Measurements from ENCODE around the gene CBX8. TPM values are rescaled to one million over a fixed set of nuclear protein-coding genes. Genes with fewer than 3 reads are reported as not detected.

The CBX8 gene
- total RNA-seq, 2 experiments from 2014 or later = 5.3 to 6.5 TPM

- ATAC-seq (ENCODE audit: poor library complexity) (no peak), DNase-seq (no peak)
- Mint-ChIP-seq H3K27me3 (peaks cover 26% of the 10 kb centered on the region), H3K4me3 (no peak overlapping the region), H3K9me3 (no peaks in the 10 kb centered on the region), H3K4me1 (ENCODE audit: low read depth) (peaks cover 8% of the 10 kb centered on the region), H3K36me3 (ENCODE audit: low read depth) (no peaks in the 10 kb centered on the region), H3K27ac (no peak overlapping the region)
- H3K4me1 ChIP-seq (ENCODE audit: insufficient read depth, low read length) = peaks cover 8% of the 10 kb centered on the region
- CTCF ChIA-PET = no interaction called here
- no peak overlapping the region for H3K27ac ChIP-seq (ENCODE audit: low read depth in 1 of 2, low read length in 2 of 2)
- H3K36me3 ChIP-seq (ENCODE audit: insufficient read depth, low read length) = no peaks in the 10 kb centered on the region
- H3K9me3 ChIP-seq (ENCODE audit: control insufficient read depth in 1 of 2, insufficient read depth in 1 of 2, low read length in 2 of 2) = no peaks in the 10 kb centered on the region
- H3K27me3 ChIP-seq (ENCODE audit: control insufficient read depth in 1 of 2, insufficient read depth in 2 of 2, low read length in 2 of 2) = peaks cover 0 to 3% of the 10 kb centered on the region in 2 experiments
- POLR2A ChIA-PET = no interaction called here
- TF ChIP-seq CTCF (IDR thresholded peaks at IDR 0.05) = no peak
- H3K4me3 ChIP-seq (ENCODE audit: low read length) = no peak overlapping the region
- intact Hi-C loops (cut with DNase I, micrococcal nuclease) = no loop called here
Observed at GRCh38 chr17:79822583-79823124, 25.8 kb upstream of the CBX8 start.

- Mint-ChIP-seq H3K36me3 (ENCODE audit: low read depth) (no peaks in the 10 kb centered on the region), H3K4me3 (no peak overlapping the region), H3K4me1 (ENCODE audit: low read depth) (peaks cover 5% of the 10 kb centered on the region), H3K27ac (no peak overlapping the region), H3K9me3 (no peaks in the 10 kb centered on the region), H3K27me3 (peaks cover 36% of the 10 kb centered on the region)
- H3K36me3 ChIP-seq (ENCODE audit: insufficient read depth, low read length) = no peaks in the 10 kb centered on the region
- ChIA-PET CTCF (no interaction called here), POLR2A (no interaction called here)
- TF ChIP-seq CTCF (IDR thresholded peaks at IDR 0.05) = no peak
- no peak overlapping the region for H3K4me3 ChIP-seq (ENCODE audit: low read length)
- intact Hi-C loops (cut with DNase I, micrococcal nuclease) = no loop called here
- peaks cover 6 to 7% of the 10 kb centered on the region in 2 experiments for H3K27me3 ChIP-seq (ENCODE audit: control insufficient read depth in 1 of 2, insufficient read depth in 2 of 2, low read length in 2 of 2)
- H3K4me1 ChIP-seq (ENCODE audit: insufficient read depth, low read length) = peaks cover 8% of the 10 kb centered on the region
- H3K27ac ChIP-seq (ENCODE audit: low read depth in 1 of 2, low read length in 2 of 2) = no peak overlapping the region
- no peaks in the 10 kb centered on the region for H3K9me3 ChIP-seq (ENCODE audit: control insufficient read depth in 1 of 2, insufficient read depth in 1 of 2, low read length in 2 of 2)
- no peak for DNase-seq
- ATAC-seq (ENCODE audit: poor library complexity) = no peak
Observed at GRCh38 chr17:79821331-79822095, 24.6 kb upstream of the CBX8 start.

- CTCF ChIA-PET = no interaction called here
- no peak for TF ChIP-seq CTCF (IDR thresholded peaks at IDR 0.05)
- H3K27ac ChIP-seq (ENCODE audit: low read depth in 1 of 2, low read length in 2 of 2) = no peak overlapping the region
- intact Hi-C loops (cut with DNase I, micrococcal nuclease) = no loop called here
- Mint-ChIP-seq H3K4me3 (no peak overlapping the region), H3K36me3 (ENCODE audit: low read depth) (no peaks in the 10 kb centered on the region), H3K27ac (no peak overlapping the region), H3K27me3 (peaks cover 36% of the 10 kb centered on the region), H3K4me1 (ENCODE audit: low read depth) (no peaks in the 10 kb centered on the region), H3K9me3 (no peaks in the 10 kb centered on the region)
- ATAC-seq (ENCODE audit: poor library complexity) = no peak
- peaks cover 10 to 12% of the 10 kb centered on the region in 2 experiments for H3K27me3 ChIP-seq (ENCODE audit: control insufficient read depth in 1 of 2, insufficient read depth in 2 of 2, low read length in 2 of 2)
- H3K4me1 ChIP-seq (ENCODE audit: insufficient read depth, low read length) = peaks cover 2% of the 10 kb centered on the region
- peaks cover 0 to 5% of the 10 kb centered on the region in 2 experiments for H3K9me3 ChIP-seq (ENCODE audit: control insufficient read depth in 1 of 2, insufficient read depth in 1 of 2, low read length in 2 of 2)
- DNase-seq = no peak
- POLR2A ChIA-PET = no interaction called here
- H3K4me3 ChIP-seq (ENCODE audit: low read length) = no peak overlapping the region
- no peaks in the 10 kb centered on the region for H3K36me3 ChIP-seq (ENCODE audit: insufficient read depth, low read length)
Observed at GRCh38 chr17:79820959-79821330, 24.1 kb upstream of the CBX8 start.
